HepG2 (cell line): ENCODE data around the gene ABAT. TPM values are rescaled to one million over a fixed set of nuclear protein-coding genes. Genes with fewer than 3 reads are reported as not detected.
A peak's percentile ranks its signal among the peaks of the same experiment; 100 is the strongest.

ENCODE experiments used
- ATAC-seq: fragments of 200-7000 bp; cut with Tn5 transposase; 3 replicates; pipeline ENCODE4 v1.9.1; 2020; ENCODE audit warnings: mild to moderate bottlenecking, moderate library complexity
- BruUV-seq: library from RNA; stranded (reverse); fragments of 400-500 nt; replicated peaks from 2 replicates; lab custom pipeline; 2021; lab: Mats Ljungman, UMichigan
- CTCF ChIA-PET: fragments of 300-600 bp; formaldehyde crosslinking; extraction: SDS; loops from one replicate; lab custom pipeline; 2021; ENCODE audit warnings: low total read pairs, inconsistent platforms, low intra/inter-chr PET ratio; lab: Yijun Ruan, JAX
- POLR2A ChIA-PET: fragments of 350-600 bp; sonication (Branson Sonifier 250); formaldehyde crosslinking; loops from one replicate; lab custom pipeline; 2020; ENCODE audit warnings: antibody characterized with exemption, inconsistent platforms; lab: Yijun Ruan, JAX
- DNase-seq: peaks from one replicate; pipeline ENCODE4 v3.0.0-alpha.2; 2015; ENCODE audit warnings: low spot score
- FAIRE-seq: peaks from 3 replicates; lab custom pipeline; 2011; peaks lifted over from hg19 to GRCh38; lab: Jason Lieb, UNC
- H2AFZ ChIP-seq: one replicate; pipeline ENCODE4 v1.6.1; 2011; ENCODE audit warnings: low read length, inconsistent platforms
- H3K27ac ChIP-seq: fragments of 300-600 bp; 3 replicates; pipeline ENCODE4 v1.8.0; 2011; ENCODE audit warnings: mixed run types, mild to moderate bottlenecking, mixed read lengths, low read length, inconsistent platforms; ENCODE audit not compliant: insufficient read depth; ENCODE audit errors: extremely low read length
- H3K27me3 ChIP-seq, 2 experiments: fragments of 200-600 bp in 1 of 2; 2 replicates in 1 of 2; 3 replicates in 1 of 2; pipeline versions ENCODE4 v1.6.0 to v1.8.0; 2011; ENCODE audit warnings: low read length in 2 of 2, mild to moderate bottlenecking in 2 of 2, moderate library complexity in 2 of 2, inconsistent platforms in 1 of 2; ENCODE audit not compliant: insufficient read depth in 2 of 2, control insufficient read depth in 1 of 2
- H3K36me3 ChIP-seq, 2 experiments: fragments of 200-600 bp in 1 of 2; replicated peaks in 1 of 2; 2 replicates in 1 of 2; 3 replicates in 1 of 2; pipeline versions ENCODE4 v1.5.1 to v1.8.0; 2011; ENCODE audit warnings: low read length in 2 of 2, inconsistent platforms in 1 of 2; ENCODE audit not compliant: insufficient read depth in 2 of 2, control insufficient read depth in 1 of 2
- H3K4me1 ChIP-seq: 2 replicates; pipeline ENCODE4 v1.5.1; 2012; ENCODE audit warnings: low read length, inconsistent platforms; ENCODE audit not compliant: insufficient read depth
- H3K4me2 ChIP-seq: 2 replicates; pipeline ENCODE4 v1.6.0; 2011; ENCODE audit warnings: low read depth, low read length, inconsistent platforms
- H3K4me3 ChIP-seq, 3 experiments: fragments of 200-600 bp in 1 of 3; sonication (generic), shearing (Covaris generic) in 1 of 3; replicated peaks in 1 of 3; 2 replicates each; pipeline ENCODE4 v1.5.1; 2011 to 2016; ENCODE audit warnings: low read length in 3 of 3, inconsistent platforms in 2 of 3, low read depth in 2 of 3, mild to moderate bottlenecking in 2 of 3, control low read depth in 1 of 3, mixed read lengths in 1 of 3; ENCODE audit not compliant: insufficient read depth in 1 of 3
- H3K79me2 ChIP-seq: one replicate; pipeline ENCODE4 v1.6.1; 2011; ENCODE audit warnings: low read length, inconsistent platforms; ENCODE audit not compliant: insufficient read depth
- H3K9ac ChIP-seq: 2 replicates; pipeline ENCODE4 v1.6.0; 2011; ENCODE audit warnings: mild to moderate bottlenecking, low read depth, low read length, inconsistent platforms; ENCODE audit not compliant: insufficient read depth
- H3K9me3 ChIP-seq: 2 replicates; pipeline ENCODE4 v1.5.1; 2012; ENCODE audit warnings: mild to moderate bottlenecking, low read length
- H4K20me1 ChIP-seq: 2 replicates; pipeline ENCODE4 v1.6.0; 2011; ENCODE audit warnings: inconsistent platforms, mild to moderate bottlenecking, low read length, moderate library complexity; ENCODE audit not compliant: insufficient read depth
- ATF1 ChIP-seq: IDR thresholded peaks from 2 replicates; pipeline ENCODE4 v1.6.1; 2016; ENCODE audit warnings: mild to moderate bottlenecking, control low read depth
- CAMTA2 ChIP-seq: sonication (generic); formaldehyde crosslinking; IDR thresholded peaks from 2 replicates; pipeline ENCODE4 v1.4.0; 2020; ENCODE audit warnings: mild to moderate bottlenecking, missing genetic modification reagents, borderline replicate concordance
- HNRNPUL1 ChIP-seq: fragments of 200-400 bp; formaldehyde crosslinking; IDR thresholded peaks from 2 replicates; pipeline ENCODE4 v1.6.1; 2017; ENCODE audit warnings: low read depth, mild to moderate bottlenecking, low read length, moderate library complexity
- KDM1A ChIP-seq: IDR thresholded peaks from 2 replicates; pipeline ENCODE4 v1.6.1; 2016; ENCODE audit warnings: missing compliant biosample characterization
- KLF9 ChIP-seq: IDR thresholded peaks from 2 replicates; pipeline ENCODE4 v1.6.1; 2016; ENCODE audit warnings: low read depth
- RCOR2 ChIP-seq: IDR thresholded peaks from 2 replicates; pipeline ENCODE4 v1.6.1; 2016; ENCODE audit warnings: missing biosample characterization, missing genetic modification reagents
- SATB2 ChIP-seq: sonication (generic); formaldehyde crosslinking; IDR thresholded peaks from 2 replicates; pipeline ENCODE4 v1.5.0; 2020; ENCODE audit warnings: missing genetic modification reagents
- SP2 ChIP-seq: sonication (generic); formaldehyde crosslinking; IDR thresholded peaks from 2 replicates; pipeline ENCODE4 v1.5.1; 2020; ENCODE audit warnings: mild to moderate bottlenecking, missing genetic modification reagents
- ZFP36 ChIP-seq: fragments of 150-350 bp; IDR thresholded peaks from 2 replicates; pipeline ENCODE4 v1.6.1; 2018; ENCODE audit warnings: borderline replicate concordance, low read length, low read depth; ENCODE audit not compliant: partially characterized antibody
- ZMYM3 ChIP-seq: sonication (generic); formaldehyde crosslinking; IDR thresholded peaks from 2 replicates; pipeline ENCODE4 v1.5.1; 2020; ENCODE audit warnings: mild to moderate bottlenecking, missing genetic modification reagents
- ZNF24 ChIP-seq: fragments of 450-650 bp; IDR thresholded peaks from 2 replicates; pipeline ENCODE4 v1.6.1; 2017; ENCODE audit warnings: antibody characterized with exemption, mild to moderate bottlenecking
- ZNF615 ChIP-seq: sonication (generic); formaldehyde crosslinking; IDR thresholded peaks from 2 replicates; pipeline ENCODE4 v1.5.0; 2020; ENCODE audit warnings: mild to moderate bottlenecking, missing genetic modification reagents, borderline replicate concordance
- ZNF768 ChIP-seq: sonication (generic); formaldehyde crosslinking; IDR thresholded peaks from 2 replicates; pipeline ENCODE4 v1.4.0; 2020; ENCODE audit warnings: missing genetic modification reagents
- WGBS: methylation state at CpG from one replicate; pipeline ENCODE4 v1.1.6; 2017; ENCODE audit warnings: low lambda C conversion rate; 5-methylcytosine and 5-hydroxymethylcytosine counted together
- in situ Hi-C: cut with HindIII; loops from 2 replicates; pipeline ENCODE4 v1.10.0; 2017; ENCODE audit warnings: low pct_unique_long_range_greater_than_20kb; ENCODE audit not compliant: extremely low pct_ligation_motif_present
- intact Hi-C: fragments of 100-400 bp; cut with micrococcal nuclease; formaldehyde crosslinking; loops from one replicate; pipeline ENCODE4 v1.10.0; 2022; ENCODE audit not compliant: unreplicated experiment
- polyA plus RNA-seq, 8 experiments: library from polyadenylated mRNA; depleted of rRNA in 3 of 8; stranded (reverse) in 7 of 8; unstranded in 1 of 8; fragments of >200 nt; fragmentation: Illumina TruSeq in 4 of 8; extraction: Trizol in 4 of 8; gene quantifications; 2 replicates each; pipeline versions ENCODE4 v1.2.1 to v1.2.3, GENCODE V29; 2011 to 2016; ENCODE audit warnings: low read depth in 4 of 8, missing spikeins in 1 of 8, mixed read lengths in 1 of 8; ENCODE audit not compliant: insufficient read depth in 1 of 8
- total RNA-seq, 5 experiments: library from RNA; depleted of rRNA; stranded (reverse); fragments of >200 nt; fragmentation: Illumina TruSeq; extraction: Trizol; gene quantifications; 2 replicates each; pipeline ENCODE4 v1.2.3, GENCODE V29; 2016; ENCODE audit warnings: low read depth in 1 of 5
- TF ChIP-seq, protein P1 (sequence below): sonication (generic); formaldehyde crosslinking; IDR thresholded peaks from 2 replicates; pipeline ENCODE4 v1.8.1; 2023; ENCODE audit warnings: mild to moderate bottlenecking, missing genetic modification reagents, borderline replicate concordance
- TF ChIP-seq, protein P2 (sequence below): sonication (generic); formaldehyde crosslinking; conservative IDR thresholded peaks from 2 replicates; pipeline ENCODE4 v1.4.0; 2020; ENCODE audit warnings: missing genetic modification reagents
- TF ChIP-seq, protein P3 (sequence below): sonication (generic); formaldehyde crosslinking; IDR thresholded peaks from 2 replicates; pipeline ENCODE4 v1.4.0; 2020; ENCODE audit warnings: missing genetic modification reagents

The ABAT gene
- total and polyA plus RNA-seq, 2 of the 13 experiments (the other 11 are each of a cell fraction or from before 2014, with no cell fraction given): 47.6 to 97.3 TPM

DNA sequence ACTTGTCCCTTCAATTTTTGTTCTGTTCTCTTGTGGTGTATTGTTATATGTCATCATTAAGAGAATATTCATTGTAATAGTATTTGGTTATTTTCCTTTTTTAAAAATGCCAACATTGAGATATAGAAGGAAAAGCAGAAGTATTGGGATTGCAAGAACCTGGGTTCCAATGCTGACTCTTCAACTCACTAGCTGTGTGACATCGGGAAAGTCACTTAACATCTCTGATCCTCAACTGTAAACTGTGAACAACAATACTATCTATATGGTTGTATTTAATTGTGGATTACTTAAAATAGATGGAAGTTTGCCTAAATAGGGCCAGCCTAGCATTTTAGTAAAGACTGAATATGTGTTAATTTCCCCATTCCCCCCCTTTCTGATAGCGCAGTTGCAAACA lies 67.2 kb downstream of the ABAT start:
- no peaks in the 10 kb centered on the region for H3K79me2 ChIP-seq
- no peak overlapping the region; a peak in 1 of 6 replicates for H3K4me3 ChIP-seq
- H4K20me1 ChIP-seq: no peaks in the 10 kb centered on the region
- TF ChIP-seq, protein P1, sequence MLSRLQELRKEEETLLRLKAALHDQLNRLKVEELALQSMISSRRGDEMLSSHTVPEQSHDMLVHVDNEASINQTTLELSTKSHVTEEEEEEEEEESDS (CRISPR knock-in tag): 0 out of 2 replicates have a peak, but pooled peaks have one; percentile 44
- TF ChIP-seq, protein P2, sequence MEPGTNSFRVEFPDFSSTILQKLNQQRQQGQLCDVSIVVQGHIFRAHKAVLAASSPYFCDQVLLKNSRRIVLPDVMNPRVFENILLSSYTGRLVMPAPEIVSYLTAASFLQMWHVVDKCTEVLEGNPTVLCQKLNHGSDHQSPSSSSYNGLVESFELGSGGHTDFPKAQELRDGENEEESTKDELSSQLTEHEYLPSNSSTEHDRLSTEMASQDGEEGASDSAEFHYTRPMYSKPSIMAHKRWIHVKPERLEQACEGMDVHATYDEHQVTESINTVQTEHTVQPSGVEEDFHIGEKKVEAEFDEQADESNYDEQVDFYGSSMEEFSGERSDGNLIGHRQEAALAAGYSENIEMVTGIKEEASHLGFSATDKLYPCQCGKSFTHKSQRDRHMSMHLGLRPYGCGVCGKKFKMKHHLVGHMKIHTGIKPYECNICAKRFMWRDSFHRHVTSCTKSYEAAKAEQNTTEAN (CRISPR knock-in tag): 0 out of 2 replicates have a peak, but pooled peaks have one; percentile 12
- no peak for TF ChIP-seq SATB2 (CRISPR knock-in tag)
- TF ChIP-seq RCOR2 (CRISPR knock-in tag): peak; percentile 72; the same call in 1 of the 2 replicates
- TF ChIP-seq KDM1A (CRISPR knock-in tag): 0 out of 2 replicates have a peak, but pooled peaks have one; percentile 22
- no peak for TF ChIP-seq SP2
- TF ChIP-seq, protein P3, sequence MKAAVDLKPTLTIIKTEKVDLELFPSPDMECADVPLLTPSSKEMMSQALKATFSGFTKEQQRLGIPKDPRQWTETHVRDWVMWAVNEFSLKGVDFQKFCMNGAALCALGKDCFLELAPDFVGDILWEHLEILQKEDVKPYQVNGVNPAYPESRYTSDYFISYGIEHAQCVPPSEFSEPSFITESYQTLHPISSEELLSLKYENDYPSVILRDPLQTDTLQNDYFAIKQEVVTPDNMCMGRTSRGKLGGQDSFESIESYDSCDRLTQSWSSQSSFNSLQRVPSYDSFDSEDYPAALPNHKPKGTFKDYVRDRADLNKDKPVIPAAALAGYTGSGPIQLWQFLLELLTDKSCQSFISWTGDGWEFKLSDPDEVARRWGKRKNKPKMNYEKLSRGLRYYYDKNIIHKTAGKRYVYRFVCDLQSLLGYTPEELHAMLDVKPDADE (CRISPR knock-in tag): 0 out of 2 replicates have a peak, but pooled peaks have one; percentile 42
- no peak for TF ChIP-seq ATF1 (CRISPR knock-in tag)
- peak; percentile 38; the same call in 1 of the 2 replicates for TF ChIP-seq ZMYM3 (CRISPR knock-in tag)
- peak; percentile 82; the same call in 1 of the 2 replicates for TF ChIP-seq ZNF768 (CRISPR knock-in tag)
- peak; percentile 68 for TF ChIP-seq ZFP36
- TF ChIP-seq HNRNPUL1: no peak
- TF ChIP-seq CAMTA2 (CRISPR knock-in tag): no peak
- no peak for TF ChIP-seq ZNF24
- 0 out of 2 replicates have a peak, but pooled peaks have one; percentile 2 for TF ChIP-seq KLF9 (CRISPR knock-in tag)
- no peak for TF ChIP-seq ZNF615
- TF ChIP-seq, all 625 proteins: peak for 9
- 93% methylated on average over 2 of the region's 2 CpGs for WGBS
- CTCF ChIA-PET: no interaction called here
- Histone ChIP-seq H3K27me3 (no peaks in the 10 kb centered on the region), H3K9me3 (no peaks in the 10 kb centered on the region), H2AFZ (no peak overlapping the region), H3K36me3 (peaks cover 6 to 8% of the 10 kb centered on the region in 2 experiments; a peak in 4 of 5 replicates), H3K9ac (no peak overlapping the region), H3K4me2 (peak overlapping the region; percentile 48; the same call in 1 of the 2 replicates), H3K27ac (peak overlapping the region; percentile 48), H3K4me1 (peaks cover 34% of the 10 kb centered on the region)
- in situ Hi-C loops: loop anchor here (5.0 kb wide), 1 partner anchor 64 kb away; no protein-coding TSS in a partner anchor
- intact Hi-C loops: loop anchor here (1.0 to 10.0 kb wide), 5 partner anchors 55 to 393 kb away; partner anchors contain the start of genes LITAFD, PMM2 and TMEM186
- FAIRE-seq (no peak), ATAC-seq (no peak), DNase-seq (no peak)
- BruUV-seq: no TSS peak
- POLR2A ChIA-PET: interaction anchor here (1.4 to 3.8 kb wide), 2 partner anchors 66 to 68 kb away, joined by 5 to 17 read pairs; partner anchors contain the start of gene ABAT
